Activated CD8-positive, alpha-beta T cell treated with anti-CD3 and anti-CD28 coated beads for 36 hours (primary cell): Measurements from ENCODE around the gene HS3ST3A1. TPM values are rescaled to one million over a fixed set of nuclear protein-coding genes. Genes with fewer than 3 reads are reported as not detected.

ENCODE experiments used
- ATAC-seq: fragments of 200-7000 bp; cut with Tn5 transposase; one replicate; pipeline ENCODE4 v1.10.0; 2021; ENCODE audit warnings: mild to moderate bottlenecking, moderate library complexity
- CTCF ChIA-PET: fragments of 350-600 bp; sonication (Branson Sonifier 250); formaldehyde crosslinking; loops from one replicate; lab custom pipeline; 2021; ENCODE audit warnings: antibody characterized with exemption; lab: Charles Lee
- POLR2A ChIA-PET: fragments of 350-600 bp; sonication (Branson Sonifier 250); formaldehyde crosslinking; loops from one replicate; lab custom pipeline; 2021; ENCODE audit warnings: antibody characterized with exemption; lab: Charles Lee
- DNase-seq: peaks from one replicate; pipeline ENCODE4 v3.0.0-alpha.2; 2020
- H3K27ac Mint-ChIP-seq: one replicate; pipeline ENCODE4 v1.8.0; 2021; ENCODE audit warnings: mild to moderate bottlenecking, mixed read lengths
- H3K27me3 Mint-ChIP-seq: one replicate; pipeline ENCODE4 v1.8.0; 2021; ENCODE audit warnings: mixed read lengths
- H3K36me3 Mint-ChIP-seq: one replicate; pipeline ENCODE4 v1.8.0; 2021; ENCODE audit warnings: low read depth, mixed read lengths
- H3K4me1 Mint-ChIP-seq: one replicate; pipeline ENCODE4 v1.8.0; 2021; ENCODE audit warnings: low read depth, mixed read lengths
- H3K4me3 Mint-ChIP-seq: one replicate; pipeline ENCODE4 v1.8.0; 2021; ENCODE audit warnings: mild to moderate bottlenecking, moderate library complexity, mixed read lengths
- H3K9me3 Mint-ChIP-seq: one replicate; pipeline ENCODE4 v1.8.0; 2021; ENCODE audit warnings: mixed read lengths
- CTCF ChIP-seq: fragments of 200-600 bp; IDR thresholded peaks from one replicate; pipeline ENCODE4 v1.8.0; 2022; ENCODE audit warnings: antibody characterized with exemption, mild to moderate bottlenecking
- intact Hi-C: fragments of 100-400 bp; cut with micrococcal nuclease; formaldehyde crosslinking; loops from one replicate; pipeline ENCODE4 v1.10.0; 2022
- total RNA-seq, 2 experiments: library from RNA; stranded (reverse); gene quantifications; one replicate each; pipeline ENCODE4 v1.2.3, GENCODE V29; 2021

HS3ST3A1 gene
- total RNA-seq, 2 experiments from 2014 or later = 0.11 TPM; not detected in 1

GRCh38 chr17:13595599-13595899 lies 6.2 kb downstream of the HS3ST3A1 start:
- intact Hi-C loops = loop anchor here (5.0 kb wide), 1 partner anchor 707 kb away; the partner anchor contains the start of gene HS3ST3B1
- H3K27me3 Mint-ChIP-seq = peaks cover 22% of the 10 kb centered on the region
- H3K27ac Mint-ChIP-seq = no peak overlapping the region
- no peaks in the 10 kb centered on the region for H3K9me3 Mint-ChIP-seq
- DNase-seq (no peak), ATAC-seq (no peak)
- CTCF ChIA-PET = interaction anchor here (0.7 to 1.9 kb wide), 6 partner anchors 42 to 1331 kb away, joined by 3 to 5 read pairs (median 3); no protein-coding TSS in a partner anchor
- no peak for TF ChIP-seq CTCF
- POLR2A ChIA-PET = interaction anchor here (0.7 kb wide), 1 partner anchor 112 kb away, joined by 4 read pairs; no protein-coding TSS in a partner anchor
- no peak overlapping the region for H3K4me3 Mint-ChIP-seq
- no peaks in the 10 kb centered on the region for H3K36me3 Mint-ChIP-seq
- H3K4me1 Mint-ChIP-seq = peaks cover 5% of the 10 kb centered on the region

GRCh38 chr17:13594762-13595598 lies 6.7 kb downstream of the HS3ST3A1 start:
- no peak overlapping the region for H3K27ac Mint-ChIP-seq
- H3K36me3 Mint-ChIP-seq = no peaks in the 10 kb centered on the region
- DNase-seq (peak; percentile 86), ATAC-seq (peak; percentile 69)
- intact Hi-C loops = loop anchor here (5.0 kb wide), 2 partner anchors 707 to 1332 kb away; partner anchors contain the start of gene HS3ST3B1
- peak; percentile 79 for TF ChIP-seq CTCF
- peaks cover 20% of the 10 kb centered on the region for H3K27me3 Mint-ChIP-seq
- POLR2A ChIA-PET = interaction anchor here (0.7 kb wide), 1 partner anchor 113 kb away, joined by 4 read pairs; no protein-coding TSS in a partner anchor
- H3K9me3 Mint-ChIP-seq = no peaks in the 10 kb centered on the region
- H3K4me1 Mint-ChIP-seq = peaks cover 5% of the 10 kb centered on the region
- CTCF ChIA-PET = interaction anchor here (0.6 to 1.9 kb wide), 25 partner anchors 8 to 1576 kb away, joined by 3 to 5 read pairs (median 3); no protein-coding TSS in a partner anchor
- no peak overlapping the region for H3K4me3 Mint-ChIP-seq

- TF ChIP-seq CTCF = no peak
- H3K4me3 Mint-ChIP-seq = no peak overlapping the region
- H3K9me3 Mint-ChIP-seq = no peaks in the 10 kb centered on the region
- ATAC-seq = no peak
- H3K27me3 Mint-ChIP-seq = peaks cover 15% of the 10 kb centered on the region
- ChIA-PET POLR2A (no interaction called here), CTCF (interaction anchor here (0.6 to 1.6 kb wide), 20 partner anchors 9 to 1576 kb away, joined by 3 to 4 read pairs (median 3); no protein-coding TSS in a partner anchor)
- H3K27ac Mint-ChIP-seq = no peak overlapping the region
- no peaks in the 10 kb centered on the region for H3K36me3 Mint-ChIP-seq
- no peak for DNase-seq
- intact Hi-C loops = loop anchor here (5.0 kb wide), 1 partner anchor 1333 kb away; no protein-coding TSS in a partner anchor
- H3K4me1 Mint-ChIP-seq = peaks cover 5% of the 10 kb centered on the region
Measured at GRCh38 chr17:13594310-13594709, 7.4 kb downstream of the HS3ST3A1 start.

- ChIA-PET POLR2A (no interaction called here), CTCF (interaction anchor here (0.8 to 1.6 kb wide), 12 partner anchors 10 to 1577 kb away, joined by 3 to 4 read pairs (median 3); no protein-coding TSS in a partner anchor)
- ATAC-seq (no peak), DNase-seq (no peak)
- Mint-ChIP-seq H3K27me3 (peaks cover 12% of the 10 kb centered on the region), H3K4me3 (no peak overlapping the region), H3K36me3 (no peaks in the 10 kb centered on the region), H3K9me3 (no peaks in the 10 kb centered on the region), H3K4me1 (peaks cover 5% of the 10 kb centered on the region), H3K27ac (no peak overlapping the region)
- no peak for TF ChIP-seq CTCF
- intact Hi-C loops = loop anchor here (5.0 kb wide), 1 partner anchor 1334 kb away; no protein-coding TSS in a partner anchor
Measured at GRCh38 chr17:13593757-13594156, 8.0 kb downstream of the HS3ST3A1 start.
